Astrocyte of the spinal cord (primary cell): Measurements from ENCODE around the gene MARK4.

Experiments
- DNase-seq: peaks from one replicate; pipeline ENCODE4 v3.0.0; 2011; ENCODE audit warnings: low read depth, low spot score
- H3K4me3 ChIP-seq: 2 replicates; pipeline ENCODE4 v1.5.1; 2011; ENCODE audit warnings: low read depth, mild to moderate bottlenecking, low read length, moderate library complexity
- CTCF ChIP-seq: IDR thresholded peaks from 2 replicates; pipeline ENCODE4 v1.5.1; 2012; ENCODE audit warnings: low read depth, mild to moderate bottlenecking, low read length, inconsistent platforms
- in situ Hi-C: cut with HindIII; loops from 2 replicates; pipeline ENCODE4 v1.10.0; 2017; ENCODE audit warnings: low sequenced_read_pairs

The MARK4 gene

DNA sequence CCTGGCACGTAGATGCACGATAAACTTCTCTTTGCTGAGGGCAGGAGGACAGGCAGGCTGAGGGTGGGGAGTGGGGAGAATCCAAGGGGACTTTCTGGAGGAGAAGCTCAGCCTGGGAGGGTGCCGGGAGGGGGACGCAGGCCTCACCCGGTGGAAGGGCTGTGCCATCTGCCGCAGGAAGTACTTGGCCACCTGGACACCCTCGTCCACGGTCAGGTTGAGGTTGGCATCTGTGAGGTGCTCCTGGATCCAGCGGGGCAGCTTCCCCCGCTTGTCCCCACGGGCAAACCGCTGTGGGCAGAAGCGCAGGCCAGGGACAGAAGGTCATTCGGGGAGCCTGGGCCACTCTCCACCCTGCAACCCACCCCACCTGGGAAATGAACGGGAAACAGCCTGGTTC lies 101.0 kb downstream of the MARK4 start:
- in situ Hi-C loops: no loop called here
- H3K4me3 ChIP-seq: no peak overlapping the region
- no peak for TF ChIP-seq CTCF
- no peak for DNase-seq

DNA sequence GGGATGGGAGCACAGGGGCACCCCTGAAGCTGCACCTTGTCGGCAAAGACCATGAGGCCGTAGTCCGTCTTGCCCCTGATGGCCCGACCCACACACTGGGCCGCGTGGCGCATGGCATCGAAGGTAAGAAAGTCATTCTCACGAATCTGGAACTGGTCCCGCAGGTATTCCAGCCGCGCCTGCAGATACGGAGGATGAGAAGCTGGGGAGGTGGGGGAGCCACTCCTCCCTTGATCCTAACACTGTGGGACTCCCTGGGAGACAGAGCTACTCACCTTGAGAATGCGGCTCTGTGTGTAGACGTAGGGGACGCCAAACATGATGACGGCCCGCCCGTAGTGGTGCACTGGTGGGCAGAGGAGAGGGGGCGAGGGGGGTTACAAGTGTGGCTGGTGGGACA lies 101.4 kb downstream of the MARK4 start:
- TF ChIP-seq CTCF: no peak
- in situ Hi-C loops: no loop called here
- no peak for DNase-seq
- no peak overlapping the region for H3K4me3 ChIP-seq

DNA sequence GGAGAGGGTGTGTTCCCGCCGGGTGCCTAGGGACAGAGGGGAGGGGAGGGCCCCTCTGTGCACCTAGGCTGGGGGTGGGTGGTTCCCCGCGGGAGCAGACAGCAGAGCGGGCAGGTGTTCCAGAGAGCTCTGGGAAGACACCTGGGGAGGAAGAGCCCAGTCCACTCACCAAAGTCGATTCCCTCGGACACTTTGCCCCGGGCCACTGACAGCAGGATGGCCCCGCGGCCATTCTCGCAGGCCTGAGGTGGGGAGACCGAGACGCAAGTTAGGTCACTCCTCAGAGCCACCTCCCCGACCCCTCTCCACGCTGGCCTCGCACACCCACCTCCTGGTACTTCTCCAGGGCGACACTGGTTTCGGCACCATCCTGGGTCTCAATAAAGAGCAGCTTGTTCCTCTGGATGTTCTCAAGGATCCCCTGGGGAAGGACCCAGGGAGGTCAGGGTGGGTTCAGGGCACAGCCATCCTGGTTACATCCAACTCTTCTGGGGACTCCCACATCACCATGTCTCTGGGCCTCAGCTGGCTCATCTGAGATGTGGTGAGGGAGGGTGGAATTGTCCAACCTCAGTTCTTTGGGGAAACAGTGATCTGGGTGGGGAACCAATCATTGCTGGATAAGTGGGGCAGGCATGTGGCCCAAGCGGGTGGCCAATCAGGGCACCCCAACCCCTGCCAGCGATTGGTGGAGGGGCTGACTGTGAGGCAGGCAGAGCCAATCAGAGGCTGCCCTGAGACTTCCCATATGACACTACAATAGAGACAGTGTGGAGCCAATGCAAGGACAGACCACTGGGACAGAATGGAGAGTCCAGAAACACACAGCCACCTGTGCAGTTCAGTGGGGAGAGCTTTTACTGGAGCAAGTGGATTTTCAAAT lies 102.1 kb downstream of the MARK4 start:
- in situ Hi-C loops: no loop called here
- H3K4me3 ChIP-seq: no peak overlapping the region
- no peak for DNase-seq
- TF ChIP-seq CTCF: no peak

DNA sequence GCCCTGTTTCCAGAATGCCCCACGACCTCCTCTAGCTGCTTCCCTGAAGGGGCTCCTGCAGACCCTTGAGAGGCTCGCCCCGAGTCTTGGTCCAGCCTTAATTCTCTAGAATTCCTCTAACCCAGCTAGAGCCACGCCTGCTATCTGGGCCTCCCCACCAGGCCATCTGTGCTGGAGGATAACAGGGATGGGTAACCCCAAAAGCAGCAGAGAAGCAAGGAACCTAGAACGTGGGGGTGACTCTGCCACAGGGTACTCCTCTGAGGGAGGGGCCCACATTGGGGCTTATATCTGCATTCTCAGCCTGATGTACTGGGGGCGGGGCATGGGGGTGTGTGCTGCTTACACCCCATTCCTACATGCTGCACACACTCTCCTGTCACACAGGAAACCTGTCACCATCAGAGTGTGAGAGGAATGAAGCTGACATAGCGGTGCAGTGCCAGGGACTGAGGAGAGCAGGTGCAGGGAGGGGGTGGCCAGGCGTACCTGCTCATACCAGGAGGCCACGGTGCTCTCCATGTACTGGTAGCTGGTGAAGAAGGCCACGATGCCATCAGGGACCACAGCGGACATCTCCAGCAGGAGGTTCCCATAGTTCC lies 103.3 kb downstream of the MARK4 start:
- no peak overlapping the region for H3K4me3 ChIP-seq
- DNase-seq: no peak
- in situ Hi-C loops: no loop called here
- TF ChIP-seq CTCF: no peak
